ENCODE data around the gene ZFHX3. TPM values are rescaled to one million over a fixed set of nuclear protein-coding genes. Genes with fewer than 3 reads are reported as not detected.
A peak's percentile ranks its signal among the peaks of the same experiment; 100 is the strongest.

ZFHX3 gene
- polyA plus RNA-seq, 1 donor from 2014 or later, result 26.4 TPM

- Histone ChIP-seq H3K27me3 (ENCODE audit: insufficient read depth, low read depth, low read length) (no peaks in the 10 kb centered on the region), H3K9me2 (ENCODE audit: insufficient read depth, low read length) (no peaks in the 10 kb centered on the region), H3K9ac (ENCODE audit: low read length) (no peak overlapping the region), H3K9me3 (ENCODE audit: low read length) (no peaks in the 10 kb centered on the region), H3K36me3 (ENCODE audit: insufficient read depth, low read length) (peaks cover 4% of the 10 kb centered on the region), H3K4me2 (ENCODE audit: low read length) (no peak overlapping the region), H3K79me2 (replicated peaks; ENCODE audit: insufficient read depth, low read length) (peaks cover 98% of the 10 kb centered on the region), H4K20me1 (ENCODE audit: insufficient read depth) (peaks cover 48% of the 10 kb centered on the region), H2AFZ (ENCODE audit: low read depth, low read length) (no peak overlapping the region), H3K27ac (ENCODE audit: low read length) (no peak overlapping the region), H3F3A (ENCODE audit: insufficient read depth, low read length, poor library complexity, severe bottlenecking) (no peaks in the 10 kb centered on the region), H3K4me3 (ENCODE audit: low read length) (peak overlapping the region; percentile 16)
- TF ChIP-seq RAD21 (conservative IDR thresholded peaks at IDR 0.05) (no peak), SMC3 (conservative IDR thresholded peaks at IDR 0.05; ENCODE audit: poor library complexity) (no peak)
- TF ChIP-seq, protein P1, sequence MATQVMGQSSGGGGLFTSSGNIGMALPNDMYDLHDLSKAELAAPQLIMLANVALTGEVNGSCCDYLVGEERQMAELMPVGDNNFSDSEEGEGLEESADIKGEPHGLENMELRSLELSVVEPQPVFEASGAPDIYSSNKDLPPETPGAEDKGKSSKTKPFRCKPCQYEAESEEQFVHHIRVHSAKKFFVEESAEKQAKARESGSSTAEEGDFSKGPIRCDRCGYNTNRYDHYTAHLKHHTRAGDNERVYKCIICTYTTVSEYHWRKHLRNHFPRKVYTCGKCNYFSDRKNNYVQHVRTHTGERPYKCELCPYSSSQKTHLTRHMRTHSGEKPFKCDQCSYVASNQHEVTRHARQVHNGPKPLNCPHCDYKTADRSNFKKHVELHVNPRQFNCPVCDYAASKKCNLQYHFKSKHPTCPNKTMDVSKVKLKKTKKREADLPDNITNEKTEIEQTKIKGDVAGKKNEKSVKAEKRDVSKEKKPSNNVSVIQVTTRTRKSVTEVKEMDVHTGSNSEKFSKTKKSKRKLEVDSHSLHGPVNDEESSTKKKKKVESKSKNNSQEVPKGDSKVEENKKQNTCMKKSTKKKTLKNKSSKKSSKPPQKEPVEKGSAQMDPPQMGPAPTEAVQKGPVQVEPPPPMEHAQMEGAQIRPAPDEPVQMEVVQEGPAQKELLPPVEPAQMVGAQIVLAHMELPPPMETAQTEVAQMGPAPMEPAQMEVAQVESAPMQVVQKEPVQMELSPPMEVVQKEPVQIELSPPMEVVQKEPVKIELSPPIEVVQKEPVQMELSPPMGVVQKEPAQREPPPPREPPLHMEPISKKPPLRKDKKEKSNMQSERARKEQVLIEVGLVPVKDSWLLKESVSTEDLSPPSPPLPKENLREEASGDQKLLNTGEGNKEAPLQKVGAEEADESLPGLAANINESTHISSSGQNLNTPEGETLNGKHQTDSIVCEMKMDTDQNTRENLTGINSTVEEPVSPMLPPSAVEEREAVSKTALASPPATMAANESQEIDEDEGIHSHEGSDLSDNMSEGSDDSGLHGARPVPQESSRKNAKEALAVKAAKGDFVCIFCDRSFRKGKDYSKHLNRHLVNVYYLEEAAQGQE (IDR thresholded peaks at IDR 0.05; ENCODE audit: borderline replicate concordance), result no peak
Measured at GRCh38 chr16:72910875-72911274, 137.1 kb downstream of the ZFHX3 start.

GRCh38 chr16:72910381-72910780 is 137.5 kb downstream of the ZFHX3 start:
- no peak overlapping the region for H3K27ac ChIP-seq (ENCODE audit: low read length)
- H2AFZ ChIP-seq (ENCODE audit: low read depth, low read length), result no peak overlapping the region
- H3K9me2 ChIP-seq (ENCODE audit: insufficient read depth, low read length), result no peaks in the 10 kb centered on the region
- no peaks in the 10 kb centered on the region for H3K27me3 ChIP-seq (ENCODE audit: insufficient read depth, low read depth, low read length)
- H3K79me2 ChIP-seq (replicated peaks; ENCODE audit: insufficient read depth, low read length), result peaks cover 98% of the 10 kb centered on the region
- H3F3A ChIP-seq (ENCODE audit: insufficient read depth, low read length, poor library complexity, severe bottlenecking), result no peaks in the 10 kb centered on the region
- no peak overlapping the region for H3K9ac ChIP-seq (ENCODE audit: low read length)
- no peaks in the 10 kb centered on the region for H3K9me3 ChIP-seq (ENCODE audit: low read length)
- H3K4me2 ChIP-seq (ENCODE audit: low read length), result no peak overlapping the region
- H3K4me3 ChIP-seq (ENCODE audit: low read length), result no peak overlapping the region
- TF ChIP-seq EZH2 (IDR thresholded peaks at IDR 0.05; ENCODE audit: borderline replicate concordance, insufficient read depth, low read length, poor library complexity, severe bottlenecking) (no peak), TAF1 (IDR thresholded peaks at IDR 0.05; ENCODE audit: low read depth) (no peak), EP300 (conservative IDR thresholded peaks at IDR 0.05; ENCODE audit: poor library complexity, severe bottlenecking) (no peak), RAD21 (conservative IDR thresholded peaks at IDR 0.05) (no peak), POLR2AphosphoS5 (IDR thresholded peaks at IDR 0.05) (no peak), SMC3 (conservative IDR thresholded peaks at IDR 0.05; ENCODE audit: poor library complexity) (no peak)
- TF ChIP-seq, protein P1 (IDR thresholded peaks at IDR 0.05; ENCODE audit: borderline replicate concordance), result no peak
- peaks cover 3% of the 10 kb centered on the region for H3K36me3 ChIP-seq (ENCODE audit: insufficient read depth, low read length)
- H4K20me1 ChIP-seq (ENCODE audit: insufficient read depth), result peaks cover 49% of the 10 kb centered on the region

All from neural cell (in vitro differentiated cells).